HG02981 (cell line): Measurements from ENCODE around the gene CNPY4.
"Not testable (repeated sequence)": the region's sequence is repeated elsewhere in the genome, so short reads cannot be mapped to it uniquely, and the experiment has no call there.

ENCODE experiments used
- ATAC-seq: cut with Tn5 transposase; IDR thresholded peaks from one replicate; pipeline ENCODE4 v1.9.1; 2021; ENCODE audit warnings: mild to moderate bottlenecking, moderate library complexity; ENCODE audit not compliant: unreplicated experiment

CNPY4 gene

GRCh38 chr7:100118388-100119071 lies 904 bp upstream of the CNPY4 start:
- ATAC-seq: no peak

DNA sequence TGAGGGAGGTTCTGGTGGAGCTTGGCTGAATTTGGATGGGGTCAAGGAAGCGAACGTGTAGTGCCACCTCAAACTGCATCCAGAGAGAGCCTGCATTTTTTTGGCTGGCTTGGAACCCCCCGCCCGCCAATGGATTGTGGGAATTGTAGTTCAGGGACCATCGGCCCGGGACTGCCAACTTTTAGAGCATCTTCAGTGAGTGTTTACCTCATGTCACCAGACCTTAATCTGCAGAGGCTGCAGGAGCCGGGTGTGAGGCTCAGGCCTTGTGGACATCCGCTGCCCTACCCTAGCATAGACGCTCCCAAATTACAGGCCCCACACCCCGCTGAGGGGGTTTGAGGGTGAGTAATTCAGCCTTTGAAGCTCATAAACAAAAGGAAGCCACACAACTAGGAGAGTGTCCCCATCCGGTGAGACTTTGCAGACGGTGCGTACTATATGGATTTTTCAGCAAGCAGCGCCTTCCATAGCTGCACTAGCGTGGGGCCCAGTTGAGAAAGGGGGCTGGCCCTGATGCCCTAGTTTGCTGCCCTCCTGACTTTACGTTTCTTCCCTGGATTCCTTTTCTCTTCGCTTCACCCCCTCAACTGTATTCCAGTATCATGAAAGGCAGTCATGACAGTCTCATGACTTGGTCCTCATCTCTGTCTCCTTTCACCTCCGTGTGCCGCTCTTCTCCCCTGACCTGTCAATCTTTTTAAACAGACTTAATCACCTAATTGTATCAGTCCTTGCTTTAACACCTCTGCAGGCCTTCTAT lies 717 bp downstream of the CNPY4 start:
- peak; percentile 36 for ATAC-seq

GRCh38 chr7:100120733-100121036 lies 1.3 kb downstream of the CNPY4 start:
- no peak for ATAC-seq

- no peak for ATAC-seq
These were observed 2.6 kb downstream of the CNPY4 start for GRCh38 chr7:100122067-100122466.

DNA sequence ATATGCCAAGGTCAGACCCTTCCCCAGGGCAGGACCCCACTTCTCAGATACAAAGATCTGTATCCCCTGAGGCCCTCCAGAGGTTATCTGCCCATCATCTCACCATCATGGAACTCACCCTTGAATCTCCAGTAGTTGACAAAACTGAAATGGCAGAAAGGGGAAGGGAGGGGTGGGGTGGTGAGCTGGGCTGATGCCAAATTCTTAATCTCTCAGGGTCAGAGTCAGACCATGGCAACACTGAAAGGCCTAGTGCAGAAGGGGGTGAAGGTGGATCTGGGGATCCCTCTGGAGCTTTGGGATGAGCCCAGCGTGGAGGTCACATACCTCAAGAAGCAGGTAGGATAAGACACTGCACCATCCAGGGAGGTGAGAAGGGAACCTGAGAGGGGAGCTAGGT lies 3.1 kb downstream of the CNPY4 start:
- no peak for ATAC-seq

DNA sequence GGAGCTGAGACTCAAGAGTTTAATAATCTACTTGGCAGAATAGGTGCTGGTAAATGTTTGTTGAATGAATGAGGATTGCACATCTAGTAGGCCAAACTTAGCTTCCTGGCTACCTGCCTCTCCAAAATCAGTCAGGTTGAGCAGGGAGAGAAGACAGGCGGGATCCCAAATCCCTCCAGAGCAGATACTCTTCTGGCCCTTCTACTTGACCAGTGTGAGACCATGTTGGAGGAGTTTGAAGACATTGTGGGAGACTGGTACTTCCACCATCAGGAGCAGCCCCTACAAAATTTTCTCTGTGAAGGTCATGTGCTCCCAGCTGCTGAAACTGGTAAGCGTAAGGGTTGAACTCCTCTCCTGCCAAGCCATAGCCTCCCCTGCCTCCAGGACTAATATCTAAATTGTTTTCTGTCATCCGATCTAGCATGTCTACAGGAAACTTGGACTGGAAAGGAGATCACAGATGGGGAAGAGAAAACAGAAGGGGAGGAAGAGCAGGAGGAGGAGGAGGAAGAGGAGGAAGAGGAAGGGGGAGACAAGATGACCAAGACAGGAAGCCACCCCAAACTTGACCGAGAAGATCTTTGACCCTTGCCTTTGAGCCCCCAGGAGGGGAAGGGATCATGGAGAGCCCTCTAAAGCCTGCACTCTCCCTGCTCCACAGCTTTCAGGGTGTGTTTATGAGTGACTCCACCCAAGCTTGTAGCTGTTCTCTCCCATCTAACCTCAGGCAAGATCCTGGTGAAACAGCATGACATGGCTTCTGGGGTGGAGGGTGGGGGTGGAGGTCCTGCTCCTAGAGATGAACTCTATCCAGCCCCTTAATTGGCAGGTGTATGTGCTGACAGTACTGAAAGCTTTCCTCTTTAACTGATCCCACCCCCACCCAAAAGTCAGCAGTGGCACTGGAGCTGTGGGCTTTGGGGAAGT lies 5.1 kb downstream of the CNPY4 start:
- ATAC-seq: no peak

GRCh38 chr7:100126239-100126930 lies 7.0 kb downstream of the CNPY4 start:
- ATAC-seq: peak; percentile 19

GRCh38 chr7:100126931-100127865 lies 7.8 kb downstream of the CNPY4 start, which contains the start of gene MBLAC1:
Gene MBLAC1 (plus strand): TSS chr7:100126967. CDS start chr7:100127396, 429 bp downstream.
- ATAC-seq: peak; percentile 59

GRCh38 chr7:100127866-100128636 lies 8.6 kb downstream of the CNPY4 start:
- ATAC-seq: no peak

- ATAC-seq: no peak
These were observed 9.2 kb downstream of the CNPY4 start for GRCh38 chr7:100128637-100128963.

GRCh38 chr7:100130220-100130607 lies 10.8 kb downstream of the CNPY4 start:
- ATAC-seq: not testable (repeated sequence)

DNA sequence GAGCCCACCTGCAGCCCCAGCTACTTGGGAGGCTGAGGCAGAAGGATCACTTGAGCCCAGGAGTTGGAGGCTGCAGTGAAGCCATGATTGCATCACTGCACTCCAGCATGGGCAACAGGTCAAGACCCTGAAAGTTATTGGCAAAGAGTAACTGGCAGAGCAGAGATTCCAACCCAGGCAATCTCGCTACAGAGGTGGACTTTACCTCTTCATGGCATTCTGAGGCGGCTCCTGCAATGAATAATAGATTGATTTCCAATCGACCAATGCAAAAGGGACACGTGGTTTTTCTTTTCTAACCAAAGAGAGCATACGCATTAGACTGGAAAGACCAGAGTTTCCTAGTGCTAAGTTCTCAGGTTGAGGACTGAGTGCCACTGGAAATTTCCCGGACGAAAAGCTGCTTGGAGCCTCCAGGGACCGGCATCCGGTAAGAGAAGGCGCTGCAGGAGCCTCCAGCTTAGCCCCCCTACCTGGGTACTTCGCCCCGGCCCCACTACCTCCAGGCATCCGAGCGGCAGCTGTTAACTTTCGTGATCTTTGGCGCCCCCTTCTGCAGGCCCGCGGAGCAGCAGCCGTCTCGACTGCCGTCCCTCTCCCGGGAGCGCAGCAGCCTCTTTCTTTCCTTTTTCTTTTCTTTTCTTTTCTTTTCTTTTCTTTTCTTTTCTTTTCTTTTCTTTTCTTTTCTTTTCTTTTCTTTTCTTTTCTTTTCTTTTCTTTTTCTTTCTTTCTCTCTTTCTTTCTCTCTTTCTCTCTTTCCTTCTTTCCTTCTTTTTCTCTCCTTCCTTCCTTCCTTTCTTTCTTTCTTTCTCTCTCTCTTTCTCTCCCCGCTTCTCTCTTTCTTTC lies 11.4 kb downstream of the CNPY4 start:
- no peak for ATAC-seq

DNA sequence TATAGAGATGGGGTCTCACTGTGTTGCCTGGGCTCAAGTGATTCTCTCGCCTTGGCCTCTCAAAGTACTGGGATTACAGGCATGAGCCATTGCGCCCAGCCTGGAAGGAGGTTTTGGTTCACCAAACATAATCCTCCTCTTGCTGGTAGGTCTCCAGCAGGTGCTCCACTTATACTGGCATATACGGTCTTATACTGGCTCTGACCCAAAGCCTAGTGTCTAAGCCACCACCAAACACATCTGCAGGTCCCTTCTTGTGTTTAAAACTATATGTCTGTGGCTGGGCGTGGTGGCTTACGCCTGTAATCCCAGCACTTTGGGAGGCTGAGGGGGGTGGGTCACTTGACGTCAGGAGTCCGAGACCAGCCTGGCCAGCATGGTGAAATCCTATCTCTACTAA lies 12.7 kb downstream of the CNPY4 start:
- ATAC-seq: no peak

GRCh38 chr7:100132697-100133151 lies 13.3 kb downstream of the CNPY4 start:
- peak; percentile 56 for ATAC-seq

DNA sequence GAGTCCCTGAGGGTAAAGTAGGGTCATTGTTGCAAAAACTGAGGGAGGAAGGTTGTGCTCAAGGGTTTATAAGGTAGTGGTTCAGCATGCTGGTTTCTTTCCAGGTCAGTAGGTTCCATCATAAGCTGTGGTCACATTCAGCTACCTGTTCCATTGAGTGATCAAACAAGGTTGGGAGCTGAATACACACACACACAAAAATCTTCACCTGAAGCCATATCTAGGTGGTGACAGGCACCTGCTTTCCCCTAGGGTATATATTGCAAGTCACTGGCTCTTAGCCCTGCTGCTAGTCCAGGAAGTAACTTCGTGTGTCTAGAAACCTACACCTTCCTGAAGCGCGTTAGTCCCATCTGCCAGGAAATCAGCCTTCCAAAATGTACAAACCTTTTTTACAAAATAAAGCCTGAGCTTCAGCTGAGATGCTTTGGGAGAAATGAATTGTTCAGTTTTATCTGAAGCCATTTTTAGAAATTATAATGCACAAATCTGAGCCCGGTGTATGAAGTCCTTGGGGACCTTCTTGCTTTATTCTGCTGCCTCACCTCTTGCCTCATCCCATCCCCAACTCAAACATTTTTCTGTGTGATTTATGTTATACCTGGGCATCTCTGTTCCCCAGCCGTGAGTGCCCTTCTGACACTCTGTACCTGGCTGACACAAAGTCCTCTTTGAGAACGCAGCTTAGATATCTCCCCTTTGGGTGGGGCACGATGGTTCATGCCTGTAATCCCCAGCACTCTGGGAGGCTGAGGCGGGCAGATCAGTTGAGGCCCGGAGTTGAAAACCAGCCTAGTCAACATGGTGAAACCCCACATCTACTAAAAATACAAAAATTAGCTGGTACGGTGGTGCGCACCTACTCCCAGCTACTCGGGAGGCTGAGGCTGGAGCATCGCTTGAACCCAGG lies 18.7 kb downstream of the CNPY4 start:
- no peak for ATAC-seq

DNA sequence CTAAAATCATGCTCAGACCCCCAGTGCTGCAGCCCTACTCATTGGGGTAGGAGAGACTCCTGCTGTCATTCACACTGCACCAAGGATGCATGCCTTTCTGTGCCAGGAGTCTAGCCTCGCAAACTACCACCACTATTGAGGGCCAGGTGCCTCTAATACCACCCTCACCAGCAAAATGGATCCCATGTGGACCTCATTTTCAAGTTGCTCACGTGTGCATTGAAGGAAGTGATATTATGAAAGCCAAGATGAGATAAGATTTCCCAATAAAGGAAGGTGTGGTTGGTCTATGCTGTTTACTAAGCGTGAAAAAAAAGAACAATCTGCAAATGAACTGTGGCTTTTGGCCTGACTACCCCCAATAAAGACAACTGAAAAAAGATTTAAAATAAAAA lies 22.1 kb downstream of the CNPY4 start:
- ATAC-seq: no peak

GRCh38 chr7:100142461-100142860 lies 23.0 kb downstream of the CNPY4 start:
- ATAC-seq: no peak
